Measurements from ENCODE around the gene GJB5. TPM values are rescaled to one million over a fixed set of nuclear protein-coding genes. Genes with fewer than 3 reads are reported as not detected.
A peak's percentile ranks its signal among the peaks of the same experiment; 100 is the strongest.

The GJB5 gene
- polyA plus RNA-seq, 1 donor (not counting 4 experiments of a cell fraction or from before 2014, with no cell fraction given), result 169 TPM

GRCh38 chr1:34779962-34780361, 25.1 kb downstream of the GJB5 start:
- DNase-seq (ENCODE audit: low read depth, low spot score), result no peak
- H3K4me2 ChIP-seq (ENCODE audit: control insufficient read depth, extremely low read depth, insufficient read depth, low read depth, low read length), result peak overlapping the region; percentile 87

DNA sequence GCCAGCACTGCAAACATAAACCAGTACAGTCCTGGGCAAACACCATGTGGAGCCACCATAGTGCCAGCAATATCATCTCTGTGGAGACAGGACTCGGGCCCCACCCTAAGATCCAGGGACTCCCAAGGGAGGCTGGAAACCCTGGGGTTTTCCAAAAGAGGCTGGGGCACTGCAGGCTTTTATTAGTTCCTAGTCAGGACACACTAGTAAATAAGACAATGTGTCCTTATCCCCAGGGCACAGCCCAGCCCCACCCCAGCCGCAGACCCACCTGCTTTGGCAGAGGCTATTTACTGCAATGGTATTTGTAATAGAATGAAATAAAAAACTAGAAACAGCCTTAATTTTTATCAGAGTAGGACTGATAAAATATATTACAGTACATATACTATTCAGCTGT, 25.7 kb downstream of the GJB5 start:
- TF ChIP-seq EZH2 (IDR thresholded peaks at IDR 0.05; ENCODE audit: low read length), result no peak
- TF ChIP-seq CTCF (optimal IDR thresholded peaks at IDR 0.05 in 1 of 3, IDR thresholded peaks at IDR 0.05 in 1 of 3, conservative IDR thresholded peaks at IDR 0.05 in 1 of 3; ENCODE audit: extremely low read depth in 1 of 3, insufficient read depth in 2 of 3, low read length in 3 of 3), result no peak
- Histone ChIP-seq H3K4me2 (ENCODE audit: control insufficient read depth, extremely low read depth, insufficient read depth, low read depth, low read length) (peak overlapping the region; percentile 87), H3K79me2 (ENCODE audit: control insufficient read depth, insufficient read depth, low read length) (peaks cover 47% of the 10 kb centered on the region), H3K27me3 (ENCODE audit: control insufficient read depth, extremely low read depth, insufficient read depth, low read length) (no peaks in the 10 kb centered on the region), H3K9ac (ENCODE audit: control insufficient read depth, extremely low read depth, insufficient read depth, low read length) (peak overlapping the region; percentile 96), H3K36me3 (ENCODE audit: control insufficient read depth in 2 of 2, extremely low read depth in 1 of 2, insufficient read depth in 2 of 2, low read length in 2 of 2) (peaks cover 6 to 20% of the 10 kb centered on the region in 2 experiments), H4K20me1 (ENCODE audit: control insufficient read depth, extremely low read depth, insufficient read depth, low read length) (peaks cover 4% of the 10 kb centered on the region), H3K9me3 (ENCODE audit: control insufficient read depth, low read depth, low read length) (no peaks in the 10 kb centered on the region), H3K4me1 (ENCODE audit: control insufficient read depth, extremely low read depth, insufficient read depth, low read length) (peaks cover 63% of the 10 kb centered on the region), H3K27ac (ENCODE audit: control insufficient read depth, insufficient read depth, low read length) (peak overlapping the region; percentile 94), H3K9me1 (ENCODE audit: control insufficient read depth, extremely low read depth, insufficient read depth, low read length) (no peaks in the 10 kb centered on the region), H3K4me3 (ENCODE audit: control insufficient read depth in 2 of 3, extremely low read depth in 1 of 3, insufficient read depth in 2 of 3, low read depth in 1 of 3, low read length in 3 of 3) (peak overlapping the region; percentile 69 to 93 (median 93)), H2AFZ (ENCODE audit: control insufficient read depth, low read length) (no peak overlapping the region)
- dilution Hi-C loops (cut with MboI; ENCODE audit: extremely low pct_ligation_motif_present, low sequenced_read_pairs), result no loop called here
- DNase-seq (ENCODE audit: low read depth, low spot score) (no peak), FAIRE-seq (peak; percentile 49)

More at GRCh38 chr1:34779962-34780361, 25.1 kb downstream of the GJB5 start:
- no peaks in the 10 kb centered on the region for H3K9me3 ChIP-seq (ENCODE audit: control insufficient read depth, low read depth, low read length)
- TF ChIP-seq CTCF (optimal IDR thresholded peaks at IDR 0.05 in 1 of 3, IDR thresholded peaks at IDR 0.05 in 1 of 3, conservative IDR thresholded peaks at IDR 0.05 in 1 of 3; ENCODE audit: extremely low read depth in 1 of 3, insufficient read depth in 2 of 3, low read length in 3 of 3) (no peak), EZH2 (IDR thresholded peaks at IDR 0.05; ENCODE audit: low read length) (no peak)
- no peak for FAIRE-seq
- H3K27me3 ChIP-seq (ENCODE audit: control insufficient read depth, extremely low read depth, insufficient read depth, low read length), result no peaks in the 10 kb centered on the region
- H3K27ac ChIP-seq (ENCODE audit: control insufficient read depth, insufficient read depth, low read length), result peak overlapping the region; percentile 94
- H3K79me2 ChIP-seq (ENCODE audit: control insufficient read depth, insufficient read depth, low read length), result peaks cover 41% of the 10 kb centered on the region
- peaks cover 4% of the 10 kb centered on the region for H4K20me1 ChIP-seq (ENCODE audit: control insufficient read depth, extremely low read depth, insufficient read depth, low read length)
- H3K36me3 ChIP-seq (ENCODE audit: control insufficient read depth in 2 of 2, extremely low read depth in 1 of 2, insufficient read depth in 2 of 2, low read length in 2 of 2), result peaks cover under 1 to 16% of the 10 kb centered on the region in 2 experiments
- peak overlapping the region; percentile 96 for H3K9ac ChIP-seq (ENCODE audit: control insufficient read depth, extremely low read depth, insufficient read depth, low read length)
- H3K4me3 ChIP-seq (ENCODE audit: control insufficient read depth in 2 of 3, extremely low read depth in 1 of 3, insufficient read depth in 2 of 3, low read depth in 1 of 3, low read length in 3 of 3), result peak overlapping the region in 1 of 3 experiments; percentile 2
- H2AFZ ChIP-seq (ENCODE audit: control insufficient read depth, low read length), result no peak overlapping the region
- H3K9me1 ChIP-seq (ENCODE audit: control insufficient read depth, extremely low read depth, insufficient read depth, low read length), result no peaks in the 10 kb centered on the region
- dilution Hi-C loops (cut with MboI; ENCODE audit: extremely low pct_ligation_motif_present, low sequenced_read_pairs), result no loop called here
- peaks cover 58% of the 10 kb centered on the region for H3K4me1 ChIP-seq (ENCODE audit: control insufficient read depth, extremely low read depth, insufficient read depth, low read length)

Data from keratinocyte (primary cell).